HepG2 (cell line): ENCODE results near the gene DOHH. TPM values are rescaled to one million over a fixed set of nuclear protein-coding genes. Genes with fewer than 3 reads are reported as not detected.
A peak's percentile ranks its signal among the peaks of the same experiment; 100 is the strongest.

Experiments
- ATAC-seq: fragments of 200-7000 bp; cut with Tn5 transposase; 3 replicates; pipeline ENCODE4 v1.9.1; 2020; ENCODE audit warnings: mild to moderate bottlenecking, moderate library complexity
- BruUV-seq: library from RNA; stranded (reverse); fragments of 400-500 nt; replicated peaks from 2 replicates; lab custom pipeline; 2021; lab: Mats Ljungman, UMichigan
- CTCF ChIA-PET: fragments of 300-600 bp; formaldehyde crosslinking; extraction: SDS; loops from one replicate; lab custom pipeline; 2021; ENCODE audit warnings: low total read pairs, inconsistent platforms, low intra/inter-chr PET ratio; lab: Yijun Ruan, JAX
- POLR2A ChIA-PET: fragments of 350-600 bp; sonication (Branson Sonifier 250); formaldehyde crosslinking; loops from one replicate; lab custom pipeline; 2020; ENCODE audit warnings: antibody characterized with exemption, inconsistent platforms; lab: Yijun Ruan, JAX
- DNase-seq: peaks from one replicate; pipeline ENCODE4 v3.0.0-alpha.2; 2015; ENCODE audit warnings: low spot score
- FAIRE-seq: peaks from 3 replicates; lab custom pipeline; 2011; peaks lifted over from hg19 to GRCh38; lab: Jason Lieb, UNC
- H2AFZ ChIP-seq: one replicate; pipeline ENCODE4 v1.6.1; 2011; ENCODE audit warnings: low read length, inconsistent platforms
- H3K27ac ChIP-seq: fragments of 300-600 bp; 3 replicates; pipeline ENCODE4 v1.8.0; 2011; ENCODE audit warnings: mixed run types, mild to moderate bottlenecking, mixed read lengths, low read length, inconsistent platforms; ENCODE audit not compliant: insufficient read depth; ENCODE audit errors: extremely low read length
- H3K27me3 ChIP-seq, 2 experiments: fragments of 200-600 bp in 1 of 2; 2 replicates in 1 of 2; 3 replicates in 1 of 2; pipeline versions ENCODE4 v1.6.0 to v1.8.0; 2011; ENCODE audit warnings: low read length in 2 of 2, mild to moderate bottlenecking in 2 of 2, moderate library complexity in 2 of 2, inconsistent platforms in 1 of 2; ENCODE audit not compliant: insufficient read depth in 2 of 2, control insufficient read depth in 1 of 2
- H3K36me3 ChIP-seq, 2 experiments: fragments of 200-600 bp in 1 of 2; replicated peaks in 1 of 2; 2 replicates in 1 of 2; 3 replicates in 1 of 2; pipeline versions ENCODE4 v1.5.1 to v1.8.0; 2011; ENCODE audit warnings: low read length in 2 of 2, inconsistent platforms in 1 of 2; ENCODE audit not compliant: insufficient read depth in 2 of 2, control insufficient read depth in 1 of 2
- H3K4me1 ChIP-seq: 2 replicates; pipeline ENCODE4 v1.5.1; 2012; ENCODE audit warnings: low read length, inconsistent platforms; ENCODE audit not compliant: insufficient read depth
- H3K4me2 ChIP-seq: 2 replicates; pipeline ENCODE4 v1.6.0; 2011; ENCODE audit warnings: low read depth, low read length, inconsistent platforms
- H3K4me3 ChIP-seq, 3 experiments: fragments of 200-600 bp in 1 of 3; sonication (generic), shearing (Covaris generic) in 1 of 3; replicated peaks in 1 of 3; 2 replicates each; pipeline ENCODE4 v1.5.1; 2011 to 2016; ENCODE audit warnings: low read length in 3 of 3, inconsistent platforms in 2 of 3, low read depth in 2 of 3, mild to moderate bottlenecking in 2 of 3, control low read depth in 1 of 3, mixed read lengths in 1 of 3; ENCODE audit not compliant: insufficient read depth in 1 of 3
- H3K79me2 ChIP-seq: one replicate; pipeline ENCODE4 v1.6.1; 2011; ENCODE audit warnings: low read length, inconsistent platforms; ENCODE audit not compliant: insufficient read depth
- H3K9ac ChIP-seq: 2 replicates; pipeline ENCODE4 v1.6.0; 2011; ENCODE audit warnings: mild to moderate bottlenecking, low read depth, low read length, inconsistent platforms; ENCODE audit not compliant: insufficient read depth
- H3K9me3 ChIP-seq: 2 replicates; pipeline ENCODE4 v1.5.1; 2012; ENCODE audit warnings: mild to moderate bottlenecking, low read length
- H4K20me1 ChIP-seq: 2 replicates; pipeline ENCODE4 v1.6.0; 2011; ENCODE audit warnings: inconsistent platforms, mild to moderate bottlenecking, low read length, moderate library complexity; ENCODE audit not compliant: insufficient read depth
- ATF5 ChIP-seq: sonication (generic); formaldehyde crosslinking; IDR thresholded peaks from 2 replicates; pipeline ENCODE4 v1.4.0; 2020; ENCODE audit warnings: mild to moderate bottlenecking, low read depth, missing genetic modification reagents
- GABPB1 ChIP-seq: IDR thresholded peaks from 2 replicates; pipeline ENCODE4 v1.6.1; 2016; ENCODE audit warnings: mild to moderate bottlenecking, missing genetic modification reagents, moderate library complexity, missing compliant biosample characterization
- TAF15 ChIP-seq: fragments of 200-400 bp; formaldehyde crosslinking; IDR thresholded peaks from one replicate; pipeline ENCODE4 v1.6.1; 2018; ENCODE audit warnings: mild to moderate bottlenecking, low read depth, low read length; ENCODE audit not compliant: poor library complexity, severe bottlenecking
- ZNF513 ChIP-seq: sonication (generic); formaldehyde crosslinking; conservative IDR thresholded peaks from 2 replicates; pipeline ENCODE4 v1.5.0; 2020; ENCODE audit warnings: missing genetic modification reagents
- WGBS: methylation state at CpG from one replicate; pipeline ENCODE4 v1.1.6; 2017; ENCODE audit warnings: low lambda C conversion rate; 5-methylcytosine and 5-hydroxymethylcytosine counted together
- in situ Hi-C: cut with HindIII; loops from 2 replicates; pipeline ENCODE4 v1.10.0; 2017; ENCODE audit warnings: low pct_unique_long_range_greater_than_20kb; ENCODE audit not compliant: extremely low pct_ligation_motif_present
- intact Hi-C: fragments of 100-400 bp; cut with micrococcal nuclease; formaldehyde crosslinking; loops from one replicate; pipeline ENCODE4 v1.10.0; 2022; ENCODE audit not compliant: unreplicated experiment
- polyA plus RNA-seq, 8 experiments: library from polyadenylated mRNA; depleted of rRNA in 3 of 8; stranded (reverse) in 7 of 8; unstranded in 1 of 8; fragments of >200 nt; fragmentation: Illumina TruSeq in 4 of 8; extraction: Trizol in 4 of 8; gene quantifications; 2 replicates each; pipeline versions ENCODE4 v1.2.1 to v1.2.3, GENCODE V29; 2011 to 2016; ENCODE audit warnings: low read depth in 4 of 8, missing spikeins in 1 of 8, mixed read lengths in 1 of 8; ENCODE audit not compliant: insufficient read depth in 1 of 8
- total RNA-seq, 5 experiments: library from RNA; depleted of rRNA; stranded (reverse); fragments of >200 nt; fragmentation: Illumina TruSeq; extraction: Trizol; gene quantifications; 2 replicates each; pipeline ENCODE4 v1.2.3, GENCODE V29; 2016; ENCODE audit warnings: low read depth in 1 of 5
- TF ChIP-seq, protein P1 (sequence below): sonication (generic); formaldehyde crosslinking; IDR thresholded peaks from 2 replicates; pipeline ENCODE4 v1.5.1; 2020; ENCODE audit warnings: mild to moderate bottlenecking, moderate library complexity, missing genetic modification reagents

The DOHH gene
- total and polyA plus RNA-seq, 2 of the 13 experiments (the other 11 are each of a cell fraction or from before 2014, with no cell fraction given): 3.5 to 13.7 TPM

DNA sequence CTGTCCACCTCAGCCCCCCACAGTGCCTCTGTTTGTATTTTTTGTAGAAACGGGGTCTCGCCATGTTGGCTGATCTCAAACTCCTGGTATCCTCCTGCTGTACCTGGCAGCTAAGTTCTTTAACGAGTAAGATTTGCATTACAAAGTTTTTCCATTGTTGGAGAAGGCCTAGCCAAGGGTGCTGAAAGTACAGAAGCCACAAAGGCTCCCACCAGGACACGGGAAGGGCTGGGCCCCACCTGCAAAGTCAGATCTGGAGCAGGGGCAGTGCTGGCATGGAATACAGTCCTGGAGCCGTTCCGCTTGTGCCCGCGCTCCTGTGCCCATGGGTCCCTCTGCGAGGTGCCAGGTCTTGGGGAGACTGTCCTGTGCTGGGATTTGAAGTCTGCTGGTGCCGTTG, 17.8 kb upstream of the DOHH start:
- ChIA-PET CTCF (no interaction called here), POLR2A (no interaction called here)
- intact Hi-C loops: no loop called here
- Histone ChIP-seq H3K4me3 (no peak overlapping the region), H3K36me3 (peaks cover 13 to 29% of the 10 kb centered on the region in 2 experiments; a peak in 4 of 5 replicates), H3K9ac (no peak overlapping the region), H3K4me1 (peaks cover 15% of the 10 kb centered on the region), H3K27ac (no peak overlapping the region), H3K79me2 (peaks cover 47% of the 10 kb centered on the region), H3K9me3 (no peaks in the 10 kb centered on the region), H3K4me2 (no peak overlapping the region), H4K20me1 (peaks cover 35% of the 10 kb centered on the region; the same call in 1 of the 2 replicates), H2AFZ (no peak overlapping the region), H3K27me3 (no peaks in the 10 kb centered on the region)
- WGBS: 98% methylated on average over 10 of the region's 10 CpGs
- FAIRE-seq (no peak), ATAC-seq (no peak), DNase-seq (no peak)
- BruUV-seq: no TSS peak
- in situ Hi-C loops: no loop called here
- TF ChIP-seq ATF5 (no peak), GABPB1 (CRISPR knock-in tag) (no peak), TAF15 (no peak), ZNF513 (CRISPR knock-in tag) (no peak)
- TF ChIP-seq, protein P1, sequence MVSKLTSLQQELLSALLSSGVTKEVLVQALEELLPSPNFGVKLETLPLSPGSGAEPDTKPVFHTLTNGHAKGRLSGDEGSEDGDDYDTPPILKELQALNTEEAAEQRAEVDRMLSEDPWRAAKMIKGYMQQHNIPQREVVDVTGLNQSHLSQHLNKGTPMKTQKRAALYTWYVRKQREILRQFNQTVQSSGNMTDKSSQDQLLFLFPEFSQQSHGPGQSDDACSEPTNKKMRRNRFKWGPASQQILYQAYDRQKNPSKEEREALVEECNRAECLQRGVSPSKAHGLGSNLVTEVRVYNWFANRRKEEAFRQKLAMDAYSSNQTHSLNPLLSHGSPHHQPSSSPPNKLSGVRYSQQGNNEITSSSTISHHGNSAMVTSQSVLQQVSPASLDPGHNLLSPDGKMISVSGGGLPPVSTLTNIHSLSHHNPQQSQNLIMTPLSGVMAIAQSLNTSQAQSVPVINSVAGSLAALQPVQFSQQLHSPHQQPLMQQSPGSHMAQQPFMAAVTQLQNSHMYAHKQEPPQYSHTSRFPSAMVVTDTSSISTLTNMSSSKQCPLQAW (CRISPR knock-in tag): 0 out of 2 replicates have a peak, but pooled peaks have one; percentile 8
